OCI-LY7 (cell line): ENCODE results near the gene POP5. TPM values are rescaled to one million over a fixed set of nuclear protein-coding genes. Genes with fewer than 3 reads are reported as not detected.

Experiments
- BruUV-seq: library from RNA; stranded (reverse); fragments of 400-500 nt; replicated peaks from 2 replicates; lab custom pipeline; 2021; lab: Mats Ljungman, UMichigan
- CTCF ChIA-PET: fragments of 300-600 bp; sonication (Branson Sonifier 250); formaldehyde crosslinking; loops from one replicate; lab custom pipeline; 2022; ENCODE audit warnings: antibody characterized with exemption; ENCODE audit not compliant: unreplicated experiment; lab: Charles Lee
- POLR2A ChIA-PET: fragments of 300-600 bp; sonication (Branson Sonifier 250); formaldehyde crosslinking; loops from one replicate; lab custom pipeline; 2022; ENCODE audit warnings: antibody characterized with exemption; lab: Charles Lee
- DNase-seq: peaks from one replicate; pipeline ENCODE4 v3.0.0-alpha.2; 2015; ENCODE audit warnings: low spot score
- H2AFZ ChIP-seq: fragments of 200-600 bp; sonication (generic), shearing (Covaris generic); 2 replicates; pipeline ENCODE4 v1.6.1; 2014; ENCODE audit warnings: mild to moderate bottlenecking, antibody characterized with exemption, low read length, moderate library complexity
- H3K27ac ChIP-seq: fragments of 200-600 bp; sonication (generic); 2 replicates; pipeline ENCODE4 v1.5.1; 2014; ENCODE audit warnings: mixed run types, low read depth, mild to moderate bottlenecking, moderate library complexity, low read length, inconsistent platforms; ENCODE audit not compliant: poor library complexity, severe bottlenecking
- H3K36me3 ChIP-seq: fragments of 200-600 bp; sonication (generic); 2 replicates; pipeline ENCODE4 v1.6.1; 2014; ENCODE audit warnings: mild to moderate bottlenecking, antibody characterized with exemption, low read length, moderate library complexity, mixed read lengths; ENCODE audit not compliant: insufficient read depth
- H3K4me1 ChIP-seq: fragments of 200-600 bp; sonication (generic); 2 replicates; pipeline ENCODE4 v1.5.1; 2014; ENCODE audit warnings: mild to moderate bottlenecking, low read length; ENCODE audit not compliant: insufficient read depth, poor library complexity, severe bottlenecking
- H3K4me2 ChIP-seq: fragments of 200-600 bp; sonication (generic); 2 replicates; pipeline ENCODE4 v1.6.1; 2014; ENCODE audit warnings: mild to moderate bottlenecking, low read length
- H3K4me3 ChIP-seq: fragments of 200-600 bp; sonication (generic); 2 replicates; pipeline ENCODE4 v1.5.1; 2014; ENCODE audit warnings: mild to moderate bottlenecking, low read depth, low read length; ENCODE audit not compliant: poor library complexity, severe bottlenecking
- H3K79me2 ChIP-seq: fragments of 200-600 bp; sonication (generic); 2 replicates; pipeline ENCODE4 v1.6.1; 2016; ENCODE audit warnings: low read depth, mild to moderate bottlenecking, low read length, moderate library complexity, mixed read lengths; ENCODE audit not compliant: insufficient read depth
- H3K9me2 ChIP-seq: fragments of 200-600 bp; sonication (generic); 2 replicates; pipeline ENCODE4 v1.6.1; 2016; ENCODE audit warnings: mild to moderate bottlenecking, low read length, mixed read lengths; ENCODE audit not compliant: insufficient read depth
- H3K9me3 ChIP-seq: fragments of 200-600 bp; sonication (generic); 2 replicates; pipeline ENCODE4 v1.6.1; 2014; ENCODE audit warnings: mild to moderate bottlenecking, mixed run types, low read length, mixed read lengths
- H4K20me1 ChIP-seq: fragments of 200-600 bp; sonication (generic); 2 replicates; pipeline ENCODE4 v1.6.1; 2014; ENCODE audit warnings: mild to moderate bottlenecking, antibody characterized with exemption, low read length, moderate library complexity, mixed read lengths; ENCODE audit not compliant: insufficient read depth
- CTCF ChIP-seq: fragments of 200-600 bp; sonication (generic); conservative IDR thresholded peaks from 2 replicates; pipeline ENCODE4 v1.5.1; 2014; ENCODE audit warnings: mild to moderate bottlenecking, antibody characterized with exemption, low read length, moderate library complexity, mixed read lengths
- EZH2phosphoT487 ChIP-seq: fragments of 200-600 bp; sonication (generic); IDR thresholded peaks from 2 replicates; pipeline ENCODE4 v1.6.1; 2018; ENCODE audit warnings: low read depth, borderline replicate concordance, mild to moderate bottlenecking, mixed run types, antibody characterized with exemption, low read length, moderate library complexity, mixed read lengths
- intact Hi-C: fragments of 100-400 bp; cut with micrococcal nuclease; formaldehyde crosslinking; loops from one replicate; pipeline ENCODE4 v1.10.0; 2022; ENCODE audit not compliant: unreplicated experiment
- total RNA-seq, 2 experiments: library from RNA; depleted of rRNA in 1 of 2; stranded (reverse); fragments of >200 nt in 1 of 2; shearing (Covaris generic) in 1 of 2; gene quantifications; 2 replicates each; pipeline ENCODE4 v1.2.3, GENCODE V29; 2014 to 2022

The POP5 gene
- total RNA-seq, 2 experiments from 2014 or later = 61.8 to 65.8 TPM

GRCh38 chr12:120529641-120530417 is 51.4 kb downstream of the POP5 start:
- Histone ChIP-seq H3K36me3 (no peaks in the 10 kb centered on the region), H4K20me1 (no peaks in the 10 kb centered on the region), H2AFZ (peak overlapping the region; percentile 94), H3K27ac (peak overlapping the region; percentile 55), H3K4me2 (peak overlapping the region; percentile 68), H3K9me2 (no peaks in the 10 kb centered on the region), H3K4me1 (peaks cover 31% of the 10 kb centered on the region), H3K9me3 (no peaks in the 10 kb centered on the region; the same call in 1 of the 2 replicates), H3K4me3 (peak overlapping the region; percentile 78), H3K79me2 (peaks cover 15% of the 10 kb centered on the region)
- intact Hi-C loops = no loop called here
- no TSS peak for BruUV-seq
- POLR2A ChIA-PET = interaction anchor here (0.6 to 1.7 kb wide), 4 partner anchors 14 to 80 kb away, joined by 3 to 4 read pairs (median 3); partner anchors contain the start of gene POP5
- CTCF ChIA-PET = no interaction called here
- TF ChIP-seq CTCF (no peak), EZH2phosphoT487 (no peak)
- peak; percentile 21 for DNase-seq

- Histone ChIP-seq H3K4me3 (peak within 1 kb of the TSS; percentile 78), H3K9me3 (no peaks in the 10 kb centered on the region; the same call in 1 of the 2 replicates), H4K20me1 (no peaks in the 10 kb centered on the region), H3K4me2 (peak within 1 kb of the TSS; percentile 68), H3K36me3 (no peaks in the 10 kb centered on the region), H3K27ac (peak within 1 kb of the TSS; percentile 55), H2AFZ (peak within 1 kb of the TSS; percentile 94), H3K4me1 (peaks cover 31% of the 10 kb centered on the region), H3K9me2 (no peaks in the 10 kb centered on the region), H3K79me2 (peaks cover 8% of the 10 kb centered on the region; the same call in 1 of the 2 replicates)
- no TSS peak for BruUV-seq
- ChIA-PET CTCF (interaction anchor here (0.6 kb wide), 1 partner anchor 237 kb away, joined by 6 read pairs; no protein-coding TSS in a partner anchor), POLR2A (interaction anchor here (0.6 to 1.7 kb wide), 5 partner anchors 9 to 81 kb away, joined by 3 to 5 read pairs (median 4); partner anchors contain the start of gene POP5)
- peak; percentile 86 for DNase-seq
- intact Hi-C loops = no loop called here
- no peak for TF ChIP-seq EZH2phosphoT487
- TF ChIP-seq CTCF = no peak
Measured at GRCh38 chr12:120528861-120529525, 52.2 kb downstream of the POP5 start, which contains the start of gene COQ5. COQ5 (minus strand) TSS chr12:120529158; CDS start chr12:120529141, 17 bp downstream.

Other genes starting within 250 kb of the POP5 start
- not detected in 2 replicates for gene MSI1, start 212.2 kb downstream of the POP5 start, total RNA-seq (2014; rRNA removed; shearing (Covaris generic))
- gene MSI1, start 212.2 kb downstream of the POP5 start, total RNA-seq (2022) = not detected in 2 replicates
- gene COX6A1, start 143.3 kb downstream of the POP5 start, total RNA-seq (2014; rRNA removed; shearing (Covaris generic)) = 543 and 591 TPM in 2 replicates
- gene COX6A1, start 143.3 kb downstream of the POP5 start, total RNA-seq (2022) = 449 and 453 TPM in 2 replicates
- 23.9 and 28.3 TPM in 2 replicates for gene TRIAP1, start 135.0 kb downstream of the POP5 start, total RNA-seq (2014; rRNA removed; shearing (Covaris generic))
- gene TRIAP1, start 135.0 kb downstream of the POP5 start, total RNA-seq (2022) = 25.9 and 26.4 TPM in 2 replicates
- 36.1 and 37.6 TPM in 2 replicates for gene GATC, start 135.0 kb downstream of the POP5 start, total RNA-seq (2014; rRNA removed; shearing (Covaris generic))
- 34.6 and 35.8 TPM in 2 replicates for gene GATC, start 135.0 kb downstream of the POP5 start, total RNA-seq (2022)
- 181 and 203 TPM in 2 replicates for gene SRSF9, start 111.7 kb downstream of the POP5 start, total RNA-seq (2014; rRNA removed; shearing (Covaris generic))
- 281 and 295 TPM in 2 replicates for gene SRSF9, start 111.7 kb downstream of the POP5 start, total RNA-seq (2022)
- 354 and 400 TPM in 2 replicates for gene DYNLL1, start 85.3 kb downstream of the POP5 start, total RNA-seq (2014; rRNA removed; shearing (Covaris generic))
- 296 and 321 TPM in 2 replicates for gene DYNLL1, start 85.3 kb downstream of the POP5 start, total RNA-seq (2022)
- gene COQ5, start 52.2 kb downstream of the POP5 start, total RNA-seq (2014; rRNA removed; shearing (Covaris generic)) = 29.4 and 40.9 TPM in 2 replicates
- 48.8 and 49.5 TPM in 2 replicates for gene COQ5, start 52.2 kb downstream of the POP5 start, total RNA-seq (2022)
- 52.2 and 66.3 TPM in 2 replicates for gene RNF10, start 47.0 kb downstream of the POP5 start, total RNA-seq (2014; rRNA removed; shearing (Covaris generic))
- gene RNF10, start 47.0 kb downstream of the POP5 start, total RNA-seq (2022) = 150 TPM in 2 replicates
- 0.18 and 0.79 TPM in 2 replicates for gene CABP1, start 59.2 kb upstream of the POP5 start, total RNA-seq (2014; rRNA removed; shearing (Covaris generic))
- gene CABP1, start 59.2 kb upstream of the POP5 start, total RNA-seq (2022) = 2.4 and 3.8 TPM in 2 replicates
- gene MLEC, start 105.7 kb upstream of the POP5 start, total RNA-seq (2014; rRNA removed; shearing (Covaris generic)) = 69.7 and 74.1 TPM in 2 replicates
- 82.4 and 101 TPM in 2 replicates for gene MLEC, start 105.7 kb upstream of the POP5 start, total RNA-seq (2022)
- gene UNC119B, start 129.1 kb upstream of the POP5 start, total RNA-seq (2014; rRNA removed; shearing (Covaris generic)) = 16.5 and 17.2 TPM in 2 replicates
- gene UNC119B, start 129.1 kb upstream of the POP5 start, total RNA-seq (2022) = 24.6 and 27.4 TPM in 2 replicates
- 7.7 and 8.8 TPM in 2 replicates for gene ACADS, start 144.4 kb upstream of the POP5 start, total RNA-seq (2014; rRNA removed; shearing (Covaris generic))
- gene ACADS, start 144.4 kb upstream of the POP5 start, total RNA-seq (2022) = 11.2 and 14.5 TPM in 2 replicates